Liver (tissue), 9 donors: ENCODE data around the gene GRIN2C. TPM values are rescaled to one million over a fixed set of nuclear protein-coding genes. Genes with fewer than 3 reads are reported as not detected.

ENCODE experiments used
- DNase-seq: peaks from one replicate; pipeline ENCODE4 v3.0.0-alpha.2; 2017; ENCODE audit warnings: low spot score
- H3K27ac ChIP-seq, 2 donors: one replicate each; pipeline ENCODE4 v1.7.0; 2013; ENCODE audit warnings: inconsistent platforms in 2 of 2, low read length in 2 of 2, control low read depth in 1 of 2, low read depth in 1 of 2, mild to moderate bottlenecking in 1 of 2
- H3K27me3 ChIP-seq, 4 donors: one replicate each; pipeline versions ENCODE4 v1.6.1 to v1.7.0; 2013; ENCODE audit warnings: low read length in 3 of 4, inconsistent platforms in 1 of 4, mild to moderate bottlenecking in 1 of 4, moderate library complexity in 1 of 4; ENCODE audit not compliant: control insufficient read depth in 4 of 4, insufficient read depth in 4 of 4
- H3K36me3 ChIP-seq, 4 donors: one replicate each; pipeline versions ENCODE4 v1.6.1 to v1.7.0; 2013; ENCODE audit warnings: low read length in 3 of 4, mild to moderate bottlenecking in 3 of 4, low read depth in 1 of 4, moderate library complexity in 1 of 4; ENCODE audit not compliant: control insufficient read depth in 4 of 4, insufficient read depth in 3 of 4
- H3K4me1 ChIP-seq, 4 donors: one replicate each; pipeline versions ENCODE4 v1.6.1 to v1.7.0; 2013; ENCODE audit warnings: low read length in 3 of 4, mild to moderate bottlenecking in 3 of 4, moderate library complexity in 1 of 4; ENCODE audit not compliant: control insufficient read depth in 4 of 4, insufficient read depth in 4 of 4
- H3K4me3 ChIP-seq, 3 donors: one replicate each; pipeline versions ENCODE4 v1.6.1 to v1.7.0; 2013; ENCODE audit warnings: low read length in 3 of 3, control low read depth in 1 of 3, low read depth in 1 of 3, mild to moderate bottlenecking in 1 of 3
- H3K9ac ChIP-seq, 2 donors: one replicate each; pipeline ENCODE4 v1.7.0; 2013; ENCODE audit warnings: low read length in 2 of 2, mild to moderate bottlenecking in 2 of 2, moderate library complexity in 2 of 2, control low read depth in 1 of 2, low read depth in 1 of 2
- H3K9me3 ChIP-seq, 4 donors: one replicate each; pipeline versions ENCODE4 v1.6.1 to v1.7.0; 2013; ENCODE audit warnings: low read length in 3 of 4; ENCODE audit not compliant: control insufficient read depth in 4 of 4
- ATF3 ChIP-seq: IDR thresholded peaks from 2 replicates; pipeline ENCODE4 v1.6.1; 2016; ENCODE audit warnings: antibody characterized with exemption
- CTCF ChIP-seq: fragments of 150-350 bp; IDR thresholded peaks from 2 replicates; pipeline ENCODE4 v1.5.1; 2017; ENCODE audit warnings: improper control_type of control experiment, low read depth, low read length; ENCODE audit not compliant: missing input control
- EGR1 ChIP-seq, 2 donors: IDR thresholded peaks; 2 replicates each; pipeline ENCODE4 v1.6.1; 2016 to 2018; ENCODE audit warnings: antibody characterized with exemption in 2 of 2, low read depth in 2 of 2
- FOXA2 ChIP-seq: IDR thresholded peaks from 2 replicates; pipeline ENCODE4 v1.6.1; 2016; ENCODE audit warnings: antibody characterized with exemption
- MAX ChIP-seq: IDR thresholded peaks from 2 replicates; pipeline ENCODE4 v1.6.1; 2016; ENCODE audit warnings: antibody characterized with exemption
- RAD21 ChIP-seq, 2 donors: IDR thresholded peaks; 2 replicates each; pipeline ENCODE4 v1.6.1; 2016; ENCODE audit warnings: antibody characterized with exemption in 2 of 2, mild to moderate bottlenecking in 2 of 2
- REST ChIP-seq: IDR thresholded peaks from 2 replicates; pipeline ENCODE4 v1.6.1; 2016; ENCODE audit warnings: antibody characterized with exemption, mild to moderate bottlenecking
- SP1 ChIP-seq: IDR thresholded peaks from 2 replicates; pipeline ENCODE4 v1.6.1; 2018; ENCODE audit warnings: antibody characterized with exemption, mild to moderate bottlenecking
- TAF1 ChIP-seq: conservative IDR thresholded peaks from 2 replicates; pipeline ENCODE4 v1.6.1; 2016; ENCODE audit warnings: antibody characterized with exemption, mild to moderate bottlenecking
- WGBS: extraction: QIAGEN DNeasy Blood & Tissue Kit; methylation state at CpG from one replicate; pipeline ENCODE4 v1.1.7; 2013; 5-methylcytosine and 5-hydroxymethylcytosine counted together
- polyA plus RNA-seq, 2 donors: library from polyadenylated mRNA; stranded (reverse) in 1 of 2; unstranded in 1 of 2; fragments of 200-250 nt in 1 of 2; fragments of >200 nt in 1 of 2; fragmentation: Nextera tagmentation in 1 of 2; extraction: Ambion mirVana in 1 of 2; gene quantifications; one replicate each; pipeline versions ENCODE4 v1.2.1 to v1.2.3, GENCODE V29; 2013 to 2015
- total RNA-seq, 2 donors: library from RNA; depleted of rRNA; stranded (reverse); fragments of >200 nt; gene quantifications; one replicate each; pipeline ENCODE4 v1.2.3, GENCODE V29; 2014
- donor health status: healthy.
- donor health status: healthy.
- donor health status: healthy.
- donor health status: healthy.
- donor health status: healthy.

Gene GRIN2C
- total and polyA plus RNA-seq, 4 donors = 0.03 to 0.10 (median 0.09) TPM; not detected in 1

GRCh38 chr17:74892013-74892841 is 32.5 kb upstream of the GRIN2C start:
- WGBS = 78% methylated on average over 20 of the region's 20 CpGs
- H3K27me3 ChIP-seq = no peaks in the 10 kb centered on the region

More at GRCh38 chr17:74892013-74892841, 32.5 kb upstream of the GRIN2C start:
- H3K4me3 ChIP-seq = no peak overlapping the region
- DNase-seq = no peak
- no peaks in the 10 kb centered on the region for H3K9me3 ChIP-seq
- no peak overlapping the region for H3K27ac ChIP-seq
- H3K36me3 ChIP-seq = no peaks in the 10 kb centered on the region
- peaks cover 0 to 16% (median 10%) of the 10 kb centered on the region in 4 donors for H3K4me1 ChIP-seq
- no peak overlapping the region for H3K9ac ChIP-seq
- TF ChIP-seq TAF1 (no peak), RAD21 (IDR thresholded peaks at IDR 0.05) (no peak), FOXA2 (no peak), ATF3 (no peak), CTCF (no peak), REST (no peak), SP1 (no peak), EGR1 (IDR thresholded peaks at IDR 0.05; ENCODE audit: low read depth in 2 of 2) (no peak), MAX (no peak)
